Measurements from ENCODE around the gene ZDHHC7. TPM values are rescaled to one million over a fixed set of nuclear protein-coding genes. Genes with fewer than 3 reads are reported as not detected.

The ZDHHC7 gene
- total RNA-seq, 2 experiments from 2014 or later, result 30.5 to 33.7 TPM

DNA sequence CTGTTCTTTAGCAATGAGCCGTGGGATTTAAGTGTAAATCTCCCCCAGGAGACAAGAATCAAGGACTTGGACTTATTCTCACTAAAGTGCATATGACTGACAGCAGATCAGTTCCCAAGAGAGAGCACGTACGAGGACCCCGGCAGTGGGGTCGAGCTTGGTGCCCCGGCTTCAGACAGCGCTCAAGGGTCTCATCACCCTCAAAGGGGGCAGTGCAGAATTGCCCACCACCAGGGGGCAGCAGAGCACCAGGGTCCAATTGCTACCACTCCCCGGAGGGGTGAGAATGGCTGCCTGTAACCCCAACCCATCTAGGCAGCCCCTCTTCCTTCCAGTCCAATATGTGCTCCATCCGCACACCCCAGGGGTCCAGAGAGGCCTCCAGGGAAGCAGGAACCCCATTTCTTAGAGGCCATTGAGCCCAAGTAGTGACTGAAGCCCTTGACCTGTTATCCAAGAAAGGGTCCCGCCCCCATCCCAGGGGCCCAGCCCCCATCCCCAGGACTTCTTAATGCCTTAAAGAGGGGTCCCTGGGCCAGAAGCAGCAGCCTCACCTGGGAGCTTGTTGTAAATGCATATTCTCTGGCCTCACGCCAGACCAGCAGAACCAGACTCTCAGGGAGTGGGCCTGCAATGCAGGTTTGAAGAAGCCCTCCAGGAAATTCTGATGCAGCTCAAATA is 86.1 kb downstream of the ZDHHC7 start:
- DNase-seq (peak; percentile 77), ATAC-seq (ENCODE audit: low read depth) (peak; percentile 71)
- POLR2A ChIA-PET, result no interaction called here
- no peaks in the 10 kb centered on the region for H3K27me3 Mint-ChIP-seq
- no peaks in the 10 kb centered on the region for H3K4me1 Mint-ChIP-seq
- H3K4me3 Mint-ChIP-seq, result no peak overlapping the region
- no peaks in the 10 kb centered on the region for H3K9me3 Mint-ChIP-seq
- H3K27ac Mint-ChIP-seq, result no peak overlapping the region
- H3K36me3 Mint-ChIP-seq, result no peaks in the 10 kb centered on the region

DNA sequence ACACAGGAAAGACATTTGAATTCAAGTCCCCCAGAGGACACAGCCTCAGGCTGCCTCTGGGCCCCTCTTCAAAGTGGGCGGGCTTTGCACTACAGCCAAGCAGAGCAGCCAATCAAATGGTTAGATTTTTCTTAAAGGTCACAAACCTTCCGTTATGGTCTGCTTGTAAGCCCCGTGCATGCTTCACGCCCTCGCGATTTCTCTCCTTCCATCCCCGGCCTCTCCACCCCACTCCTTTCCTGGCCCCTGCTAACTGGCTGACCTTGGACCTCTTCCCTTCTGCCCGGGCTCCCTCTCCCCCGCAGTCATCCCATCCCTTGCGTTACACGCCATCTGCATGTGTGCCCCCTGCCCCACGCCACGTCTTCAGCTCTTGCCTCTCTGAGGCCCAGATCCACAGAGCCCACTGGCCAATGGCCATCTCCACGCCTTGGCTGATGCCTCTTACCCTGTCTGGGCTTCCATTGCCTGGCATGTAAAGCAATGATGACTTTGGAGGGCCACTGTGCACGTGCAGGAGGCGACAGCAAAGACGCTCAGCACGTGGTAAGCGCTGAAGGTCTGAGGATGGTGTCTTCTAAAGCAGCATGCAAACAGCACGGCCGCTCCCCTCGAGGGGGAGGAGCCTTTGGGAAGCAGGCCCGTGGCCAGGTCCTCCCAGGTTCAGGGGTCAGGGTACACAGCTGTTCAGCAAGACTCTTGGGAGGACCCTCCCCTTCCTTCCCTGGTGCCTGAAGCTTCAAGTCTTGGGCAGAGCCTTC is 86.8 kb downstream of the ZDHHC7 start:
- Mint-ChIP-seq H3K9me3 (no peaks in the 10 kb centered on the region), H3K36me3 (no peaks in the 10 kb centered on the region), H3K4me1 (no peaks in the 10 kb centered on the region), H3K4me3 (no peak overlapping the region), H3K27me3 (no peaks in the 10 kb centered on the region), H3K27ac (no peak overlapping the region)
- DNase-seq, result no peak
- POLR2A ChIA-PET, result no interaction called here
- ATAC-seq (ENCODE audit: low read depth), result no peak

Other genes starting within 250 kb of the ZDHHC7 start
- under 1 TPM in 1 of 2 experiments, not detected in 1; 0.31 TPM for gene CRISPLD2, start 191.6 kb downstream of the ZDHHC7 start, total RNA-seq
- gene KIAA0513, start 16.3 kb upstream of the ZDHHC7 start, total RNA-seq, result 10 to 100 TPM; 11.6 to 13.9 TPM
- not detected for gene CIBAR2, start 100.9 kb upstream of the ZDHHC7 start, total RNA-seq